OCI-LY7 (cell line): Measurements from ENCODE around the gene LGR6.

Source experiments
- CTCF ChIP-seq: fragments of 200-600 bp; sonication (generic); conservative IDR thresholded peaks from 2 replicates; pipeline ENCODE4 v1.5.1; 2014; ENCODE audit warnings: mild to moderate bottlenecking, antibody characterized with exemption, low read length, moderate library complexity, mixed read lengths
- EZH2phosphoT487 ChIP-seq: fragments of 200-600 bp; sonication (generic); IDR thresholded peaks from 2 replicates; pipeline ENCODE4 v1.6.1; 2018; ENCODE audit warnings: low read depth, borderline replicate concordance, mild to moderate bottlenecking, mixed run types, antibody characterized with exemption, low read length, moderate library complexity, mixed read lengths

GRCh38 chr1:202152399-202152798 is 41.2 kb upstream of the LGR6 start:
- TF ChIP-seq CTCF (no peak), EZH2phosphoT487 (no peak)
